Measurements from ENCODE around the gene RNF144B.
"Not testable (repeated sequence)": the region's sequence is repeated elsewhere in the genome, so short reads cannot be mapped to it uniquely, and the experiment has no call there.

- not testable (repeated sequence) for TF ChIP-seq SMC3 (IDR thresholded peaks at IDR 0.05); KDM1A (IDR thresholded peaks at IDR 0.05; ENCODE audit: low read depth); CEBPB (IDR thresholded peaks at IDR 0.05); USF2 (IDR thresholded peaks at IDR 0.05); CTCF (IDR thresholded peaks at IDR 0.05); JUN (IDR thresholded peaks at IDR 0.05); CHD4 (IDR thresholded peaks at IDR 0.05; ENCODE audit: borderline replicate concordance); POLR2A (IDR thresholded peaks at IDR 0.05; ENCODE audit: low read length)
Observed at GRCh38 chr6:18364561-18364960, 22.6 kb upstream of the RNF144B start.
